ENCODE results near the gene NLRC5. TPM values are rescaled to one million over a fixed set of nuclear protein-coding genes. Genes with fewer than 3 reads are reported as not detected.

Gene NLRC5
- total RNA-seq, 1 experiment from 2014 or later = 29.7 TPM

GRCh38 chr16:57071831-57072582 lies 82.7 kb downstream of the NLRC5 start:
- Histone ChIP-seq H3K9me3 (ENCODE audit: insufficient read depth, low read depth) (no peaks in the 10 kb centered on the region), H4K20me1 (ENCODE audit: insufficient read depth) (no peaks in the 10 kb centered on the region), H3K4me3 (no peak overlapping the region), H3K27me3 (ENCODE audit: insufficient read depth, low read depth) (no peaks in the 10 kb centered on the region), H3K4me1 (replicated peaks; ENCODE audit: insufficient read depth) (peaks cover 13% of the 10 kb centered on the region), H3K36me3 (ENCODE audit: low read depth) (no peaks in the 10 kb centered on the region), H2AFZ (no peak overlapping the region), H3F3A (ENCODE audit: insufficient read depth, low read depth) (peaks cover 15% of the 10 kb centered on the region), H3K27ac (0 out of 2 replicates have a peak overlapping the region, but pooled peaks have one; percentile 6), H3K9me2 (ENCODE audit: insufficient read depth) (no peaks in the 10 kb centered on the region), H3K79me2 (ENCODE audit: low read depth) (no peaks in the 10 kb centered on the region), H3K4me2 (0 out of 2 replicates have a peak overlapping the region, but pooled peaks have one; percentile 3)
- DNase-seq = peak; percentile 54 to 69
- CTCF ChIA-PET = interaction anchor here (1.2 kb wide), 1 partner anchor 15 kb away, joined by 16 read pairs; no protein-coding TSS in a partner anchor
- POLR2A ChIA-PET (ENCODE audit: unreplicated experiment) = interaction anchor here (0.6 kb wide), 1 partner anchor 565 kb away, joined by 5 read pairs; no protein-coding TSS in a partner anchor
- intact Hi-C loops (cut with micrococcal nuclease; ENCODE audit: unreplicated experiment) = no loop called here
- TF ChIP-seq, protein P1, sequence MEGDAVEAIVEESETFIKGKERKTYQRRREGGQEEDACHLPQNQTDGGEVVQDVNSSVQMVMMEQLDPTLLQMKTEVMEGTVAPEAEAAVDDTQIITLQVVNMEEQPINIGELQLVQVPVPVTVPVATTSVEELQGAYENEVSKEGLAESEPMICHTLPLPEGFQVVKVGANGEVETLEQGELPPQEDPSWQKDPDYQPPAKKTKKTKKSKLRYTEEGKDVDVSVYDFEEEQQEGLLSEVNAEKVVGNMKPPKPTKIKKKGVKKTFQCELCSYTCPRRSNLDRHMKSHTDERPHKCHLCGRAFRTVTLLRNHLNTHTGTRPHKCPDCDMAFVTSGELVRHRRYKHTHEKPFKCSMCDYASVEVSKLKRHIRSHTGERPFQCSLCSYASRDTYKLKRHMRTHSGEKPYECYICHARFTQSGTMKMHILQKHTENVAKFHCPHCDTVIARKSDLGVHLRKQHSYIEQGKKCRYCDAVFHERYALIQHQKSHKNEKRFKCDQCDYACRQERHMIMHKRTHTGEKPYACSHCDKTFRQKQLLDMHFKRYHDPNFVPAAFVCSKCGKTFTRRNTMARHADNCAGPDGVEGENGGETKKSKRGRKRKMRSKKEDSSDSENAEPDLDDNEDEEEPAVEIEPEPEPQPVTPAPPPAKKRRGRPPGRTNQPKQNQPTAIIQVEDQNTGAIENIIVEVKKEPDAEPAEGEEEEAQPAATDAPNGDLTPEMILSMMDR (conservative IDR thresholded peaks at IDR 0.05) = no peak
- TF ChIP-seq EZH2 (IDR thresholded peaks at IDR 0.05; ENCODE audit: low read depth) = no peak
- no TSS peak for BruUV-seq (replicated peaks)

GRCh38 chr16:57072616-57073275 lies 83.4 kb downstream of the NLRC5 start:
- intact Hi-C loops (cut with micrococcal nuclease; ENCODE audit: unreplicated experiment) = no loop called here
- H2AFZ ChIP-seq = no peak overlapping the region
- no peaks in the 10 kb centered on the region for H3K9me3 ChIP-seq (ENCODE audit: insufficient read depth, low read depth)
- H3K36me3 ChIP-seq (ENCODE audit: low read depth) = no peaks in the 10 kb centered on the region
- H3K9me2 ChIP-seq (ENCODE audit: insufficient read depth) = no peaks in the 10 kb centered on the region
- peaks cover 13% of the 10 kb centered on the region for H3K4me1 ChIP-seq (replicated peaks; ENCODE audit: insufficient read depth)
- H3K4me2 ChIP-seq = 0 out of 2 replicates have a peak overlapping the region, but pooled peaks have one; percentile 3
- DNase-seq = no peak
- no peaks in the 10 kb centered on the region for H3K27me3 ChIP-seq (ENCODE audit: insufficient read depth, low read depth)
- 0 out of 2 replicates have a peak overlapping the region, but pooled peaks have one; percentile 6 for H3K27ac ChIP-seq
- TF ChIP-seq EZH2 (IDR thresholded peaks at IDR 0.05; ENCODE audit: low read depth) = no peak
- TF ChIP-seq, protein P1 (conservative IDR thresholded peaks at IDR 0.05) = no peak
- H3F3A ChIP-seq (ENCODE audit: insufficient read depth, low read depth) = peaks cover 15% of the 10 kb centered on the region
- H3K79me2 ChIP-seq (ENCODE audit: low read depth) = no peaks in the 10 kb centered on the region
- H3K4me3 ChIP-seq = no peak overlapping the region
- ChIA-PET CTCF (interaction anchor here (1.2 kb wide), 1 partner anchor 15 kb away, joined by 16 read pairs; no protein-coding TSS in a partner anchor), POLR2A (ENCODE audit: unreplicated experiment) (no interaction called here)
- H4K20me1 ChIP-seq (ENCODE audit: insufficient read depth) = no peaks in the 10 kb centered on the region
- BruUV-seq (replicated peaks) = no TSS peak

GRCh38 chr16:57077714-57078113 lies 88.4 kb downstream of the NLRC5 start:
- no peaks in the 10 kb centered on the region for H3K79me2 ChIP-seq (ENCODE audit: low read depth)
- intact Hi-C loops (cut with micrococcal nuclease; ENCODE audit: unreplicated experiment) = no loop called here
- H4K20me1 ChIP-seq (ENCODE audit: insufficient read depth) = no peaks in the 10 kb centered on the region
- peaks cover 6% of the 10 kb centered on the region; the same call in 1 of the 2 replicates for H3F3A ChIP-seq (ENCODE audit: insufficient read depth, low read depth)
- TF ChIP-seq, protein P1 (conservative IDR thresholded peaks at IDR 0.05) = no peak
- no peak for TF ChIP-seq EZH2 (IDR thresholded peaks at IDR 0.05; ENCODE audit: low read depth)
- ChIA-PET CTCF (no interaction called here), POLR2A (ENCODE audit: unreplicated experiment) (interaction anchor here (0.6 kb wide), 1 partner anchor 51 kb away, joined by 3 read pairs; no protein-coding TSS in a partner anchor)
- no TSS peak for BruUV-seq (replicated peaks)
- H3K4me2 ChIP-seq = no peak overlapping the region
- no peak overlapping the region for H2AFZ ChIP-seq
- H3K9me2 ChIP-seq (ENCODE audit: insufficient read depth) = no peaks in the 10 kb centered on the region
- no peaks in the 10 kb centered on the region for H3K36me3 ChIP-seq (ENCODE audit: low read depth)
- H3K9me3 ChIP-seq (ENCODE audit: insufficient read depth, low read depth) = no peaks in the 10 kb centered on the region
- H3K4me3 ChIP-seq = no peak overlapping the region
- no peaks in the 10 kb centered on the region for H3K27me3 ChIP-seq (ENCODE audit: insufficient read depth, low read depth)
- peaks cover under 1% of the 10 kb centered on the region for H3K4me1 ChIP-seq (replicated peaks; ENCODE audit: insufficient read depth)
- DNase-seq = no peak
- no peak overlapping the region for H3K27ac ChIP-seq

Measured in PC-9 (cell line).